HG02852 (cell line): ENCODE data around the gene ADAMTSL4.
"Not testable (repeated sequence)": the region's sequence is repeated elsewhere in the genome, so short reads cannot be mapped to it uniquely, and the experiment has no call there.

Experiments used
- ATAC-seq: cut with Tn5 transposase; IDR thresholded peaks from one replicate; pipeline ENCODE4 v1.9.1; 2021; ENCODE audit warnings: mild to moderate bottlenecking, moderate library complexity; ENCODE audit not compliant: unreplicated experiment

Gene ADAMTSL4

GRCh38 chr1:150554086-150554452, 4.9 kb downstream of the ADAMTSL4 start:
- no peak for ATAC-seq

- ATAC-seq = no peak
Observed at GRCh38 chr1:150555198-150555970, 6.2 kb downstream of the ADAMTSL4 start.

GRCh38 chr1:150555971-150556865, 7.0 kb downstream of the ADAMTSL4 start:
- no peak for ATAC-seq

- ATAC-seq = no peak
Observed at GRCh38 chr1:150557065-150557600, 7.9 kb downstream of the ADAMTSL4 start.

GRCh38 chr1:150557813-150558212, 8.6 kb downstream of the ADAMTSL4 start:
- no peak for ATAC-seq

GRCh38 chr1:150558303-150558704, 9.1 kb downstream of the ADAMTSL4 start:
- ATAC-seq = no peak

- ATAC-seq = no peak
Observed at GRCh38 chr1:150558761-150559655, 9.8 kb downstream of the ADAMTSL4 start.

- no peak for ATAC-seq
Observed at GRCh38 chr1:150559656-150560010, 10.4 kb downstream of the ADAMTSL4 start.

- ATAC-seq = no peak
Observed at GRCh38 chr1:150560011-150560438, 10.8 kb downstream of the ADAMTSL4 start.

- peak; percentile 34 for ATAC-seq
Observed at GRCh38 chr1:150560576-150561253, 11.5 kb downstream of the ADAMTSL4 start.

GRCh38 chr1:150561254-150561973, 12.2 kb downstream of the ADAMTSL4 start:
- peak; percentile 16 for ATAC-seq

- peak; percentile 32 for ATAC-seq
Observed at GRCh38 chr1:150561974-150562445, 12.8 kb downstream of the ADAMTSL4 start.

GRCh38 chr1:150562446-150563339, 13.5 kb downstream of the ADAMTSL4 start:
- ATAC-seq = peak; percentile 46

GRCh38 chr1:150563340-150564038, 14.3 kb downstream of the ADAMTSL4 start:
- ATAC-seq = peak; percentile 17

GRCh38 chr1:150564051-150564991, 15.1 kb downstream of the ADAMTSL4 start:
- ATAC-seq = no peak

- ATAC-seq = not testable (repeated sequence)
Observed at GRCh38 chr1:150565240-150565991, 16.2 kb downstream of the ADAMTSL4 start.
